SJSA1 (cell line): ENCODE measurements around the gene DLX2. TPM values are rescaled to one million over a fixed set of nuclear protein-coding genes. Genes with fewer than 3 reads are reported as not detected.

Experiments
- DNase-seq, 2 experiments: peaks; one replicate each; pipeline ENCODE4 v3.0.0-alpha.2; 2015 to 2020; ENCODE audit warnings: low spot score in 2 of 2, low read depth in 1 of 2
- H3K27ac ChIP-seq: fragments of 250-450 bp; sonication (Bioruptor Pico); 2 replicates; pipeline ENCODE4 v1.5.1; 2020; ENCODE audit warnings: mild to moderate bottlenecking, moderate library complexity
- H3K27me3 ChIP-seq: fragments of 250-450 bp; sonication (Bioruptor Pico); replicated peaks from 2 replicates; pipeline ENCODE4 v1.5.1; 2020; ENCODE audit warnings: mild to moderate bottlenecking, moderate library complexity
- H3K36me3 ChIP-seq: fragments of 250-450 bp; sonication (Bioruptor Pico); 2 replicates; pipeline ENCODE4 v1.5.1; 2020; ENCODE audit warnings: mild to moderate bottlenecking
- H3K4me1 ChIP-seq: fragments of 250-450 bp; sonication (Bioruptor Pico); replicated peaks from 2 replicates; pipeline ENCODE4 v1.6.1; 2021; ENCODE audit warnings: mild to moderate bottlenecking
- H3K4me3 ChIP-seq: fragments of 250-450 bp; sonication (Bioruptor Pico); 2 replicates; pipeline ENCODE4 v1.5.1; 2020; ENCODE audit warnings: mild to moderate bottlenecking
- H3K9me3 ChIP-seq: fragments of 250-450 bp; sonication (Bioruptor Pico); replicated peaks from 2 replicates; pipeline ENCODE4 v1.5.1; 2020; ENCODE audit warnings: mild to moderate bottlenecking
- total RNA-seq: library from RNA; depleted of rRNA; stranded (reverse); fragments of >200 nt; shearing (Covaris generic); gene quantifications from 2 replicates; pipeline ENCODE4 v1.2.3, GENCODE V29; 2014

Gene DLX2
- total RNA-seq, 1 experiment from 2014 or later, result 0.92 TPM

DNA sequence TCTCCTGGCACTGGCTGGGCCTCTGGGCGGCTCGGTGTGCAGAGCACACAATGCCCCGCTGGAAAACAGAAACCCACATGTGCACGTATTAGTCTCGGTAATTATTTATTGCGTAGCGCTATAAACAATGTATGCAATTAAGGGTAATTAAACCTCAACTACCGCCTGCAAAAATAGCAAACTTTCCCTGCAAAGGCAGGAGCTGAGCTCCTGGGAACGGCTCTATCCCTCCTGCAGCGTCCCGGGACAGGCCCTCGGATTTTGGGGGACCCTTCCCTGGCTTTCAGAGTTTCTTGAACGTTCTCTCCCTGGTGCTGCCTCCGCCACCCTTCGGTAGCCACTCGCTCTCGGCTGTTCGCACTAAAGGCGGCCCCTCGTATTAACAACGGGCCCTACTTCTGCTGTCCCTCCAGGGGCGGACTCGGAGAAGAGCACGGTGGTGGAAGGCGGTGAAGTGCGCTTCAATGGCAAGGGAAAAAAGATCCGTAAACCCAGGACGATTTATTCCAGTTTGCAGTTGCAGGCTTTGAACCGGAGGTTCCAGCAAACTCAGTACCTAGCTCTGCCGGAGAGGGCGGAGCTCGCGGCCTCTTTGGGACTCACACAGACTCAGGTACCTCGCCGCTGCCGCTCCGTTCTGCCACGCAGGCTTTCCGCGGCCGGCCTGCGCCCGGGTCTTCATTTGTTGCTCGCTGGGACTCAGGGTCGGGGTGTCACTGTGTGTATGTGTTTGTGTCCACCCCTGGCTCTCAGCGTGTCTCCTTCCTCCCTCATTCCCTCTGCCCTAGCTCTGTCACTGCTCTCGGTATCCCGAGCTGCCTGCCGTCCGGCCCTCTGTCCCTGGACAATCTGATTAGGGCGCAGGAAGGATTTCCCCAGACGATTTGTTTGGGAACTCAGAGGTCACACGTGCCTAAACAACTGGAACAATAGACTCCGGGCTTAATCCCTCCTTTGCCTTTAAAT lies 16.2 kb downstream of the DLX2 start:
- Histone ChIP-seq H3K27me3 (no peaks in the 10 kb centered on the region), H3K27ac (no peak overlapping the region), H3K4me3 (peak overlapping the region; percentile 50), H3K36me3 (peaks cover 16% of the 10 kb centered on the region), H3K9me3 (no peaks in the 10 kb centered on the region), H3K4me1 (peaks cover 15% of the 10 kb centered on the region)
- DNase-seq, result peak in 1 of 2 experiments; percentile 32

DNA sequence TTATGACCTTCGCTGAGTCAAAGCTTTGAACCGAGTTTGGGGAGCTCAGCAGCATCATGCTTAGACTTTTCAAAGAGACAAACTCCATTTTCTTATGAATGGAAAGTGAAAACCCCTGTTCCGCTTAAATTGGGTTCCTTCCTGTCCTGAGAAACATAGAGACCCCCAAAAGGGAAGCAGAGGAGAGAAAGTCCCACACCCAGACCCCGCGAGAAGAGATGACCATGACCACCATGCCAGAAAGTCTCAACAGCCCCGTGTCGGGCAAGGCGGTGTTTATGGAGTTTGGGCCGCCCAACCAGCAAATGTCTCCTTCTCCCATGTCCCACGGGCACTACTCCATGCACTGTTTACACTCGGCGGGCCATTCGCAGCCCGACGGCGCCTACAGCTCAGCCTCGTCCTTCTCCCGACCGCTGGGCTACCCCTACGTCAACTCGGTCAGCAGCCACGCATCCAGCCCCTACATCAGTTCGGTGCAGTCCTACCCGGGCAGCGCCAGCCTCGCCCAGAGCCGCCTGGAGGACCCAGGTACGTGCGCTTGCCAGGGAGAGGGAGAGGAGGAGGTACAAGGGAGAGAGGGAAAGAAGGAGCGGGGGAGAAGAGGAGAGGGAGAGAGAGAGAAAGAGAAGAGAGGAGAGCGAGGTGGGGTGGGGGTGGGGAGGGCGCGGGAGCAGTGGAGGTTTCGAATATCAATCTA lies 17.1 kb downstream of the DLX2 start, which contains the start of gene DLX1:
TSS of gene DLX1 (plus strand) at position 48 of the 700 bp plus-strand sequence. CDS start at position 219, 171 bp downstream.
- H3K27me3 ChIP-seq, result no peaks in the 10 kb centered on the region
- peak within 1 kb of the TSS; percentile 42 for H3K27ac ChIP-seq
- peak within 1 kb of the TSS; percentile 50 for H3K4me3 ChIP-seq
- no peaks in the 10 kb centered on the region for H3K9me3 ChIP-seq
- H3K4me1 ChIP-seq, result peaks cover 15% of the 10 kb centered on the region
- peaks cover 16% of the 10 kb centered on the region for H3K36me3 ChIP-seq
- peak in 1 of 2 experiments; percentile 94 for DNase-seq

DNA sequence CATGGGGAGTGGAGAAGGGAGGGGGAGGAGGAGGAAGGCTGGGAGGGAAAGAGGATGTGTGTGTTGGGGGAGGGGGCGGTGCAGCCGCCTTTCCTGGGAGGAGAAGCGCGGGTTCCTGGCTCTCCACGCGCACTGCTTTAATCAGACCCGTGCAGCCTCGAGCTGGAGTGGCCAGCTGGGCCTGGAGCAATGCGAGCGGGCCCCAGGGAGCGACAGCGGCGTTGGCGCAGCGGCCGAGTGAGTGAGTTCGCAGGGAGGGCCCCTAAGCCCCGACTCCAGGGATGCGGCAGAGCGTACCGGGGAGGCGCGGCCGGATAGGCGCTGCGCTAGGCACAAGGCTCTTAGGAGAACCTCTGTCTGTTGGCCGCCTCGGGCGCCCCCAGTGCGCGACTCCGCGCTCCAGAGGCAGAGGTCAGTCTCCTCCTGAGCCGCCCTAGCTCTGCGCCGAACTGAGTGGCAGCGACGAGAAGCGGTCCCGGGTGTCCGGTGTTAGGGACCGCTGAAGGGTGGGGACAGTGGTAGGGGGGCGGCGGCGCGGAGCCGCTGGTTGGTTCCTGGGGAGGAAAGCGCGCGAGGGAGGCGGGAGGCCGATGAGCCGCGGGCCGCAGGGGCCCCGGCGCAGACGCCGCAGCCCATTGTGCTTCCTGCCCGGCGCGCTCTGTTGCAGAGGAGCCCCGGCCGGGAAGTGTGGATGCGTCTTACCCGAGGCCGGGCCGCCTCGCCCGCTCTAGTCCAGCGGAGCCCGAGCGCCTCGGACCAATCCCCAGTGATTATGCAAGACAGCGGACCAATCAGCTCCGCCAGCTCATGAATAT lies 17.8 kb downstream of the DLX2 start:
- peak; percentile 94 to 96 for DNase-seq
- H3K4me1 ChIP-seq, result peaks cover 15% of the 10 kb centered on the region
- no peaks in the 10 kb centered on the region for H3K27me3 ChIP-seq
- peak overlapping the region; percentile 50 for H3K4me3 ChIP-seq
- H3K9me3 ChIP-seq, result no peaks in the 10 kb centered on the region
- H3K36me3 ChIP-seq, result peaks cover 16% of the 10 kb centered on the region
- peak overlapping the region; percentile 42 for H3K27ac ChIP-seq

DNA sequence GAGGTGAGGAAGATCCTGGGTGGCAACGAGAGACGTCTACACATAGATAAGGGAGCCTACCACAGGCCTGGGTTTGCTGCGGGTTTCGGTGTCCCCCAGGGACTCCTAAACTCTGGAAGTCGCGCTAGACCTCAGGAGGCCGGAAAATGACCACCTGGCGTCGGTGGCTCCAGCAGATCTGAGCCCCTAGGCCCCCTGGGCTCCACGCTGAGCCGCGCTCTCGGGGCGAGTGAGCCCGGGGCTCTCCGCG lies 18.4 kb downstream of the DLX2 start:
- Histone ChIP-seq H3K4me1 (peaks cover 15% of the 10 kb centered on the region), H3K9me3 (no peaks in the 10 kb centered on the region), H3K4me3 (peak overlapping the region; percentile 50), H3K27ac (peak overlapping the region; percentile 42), H3K27me3 (no peaks in the 10 kb centered on the region), H3K36me3 (peaks cover 16% of the 10 kb centered on the region)
- DNase-seq, result peak in 1 of 2 experiments; percentile 72

DNA sequence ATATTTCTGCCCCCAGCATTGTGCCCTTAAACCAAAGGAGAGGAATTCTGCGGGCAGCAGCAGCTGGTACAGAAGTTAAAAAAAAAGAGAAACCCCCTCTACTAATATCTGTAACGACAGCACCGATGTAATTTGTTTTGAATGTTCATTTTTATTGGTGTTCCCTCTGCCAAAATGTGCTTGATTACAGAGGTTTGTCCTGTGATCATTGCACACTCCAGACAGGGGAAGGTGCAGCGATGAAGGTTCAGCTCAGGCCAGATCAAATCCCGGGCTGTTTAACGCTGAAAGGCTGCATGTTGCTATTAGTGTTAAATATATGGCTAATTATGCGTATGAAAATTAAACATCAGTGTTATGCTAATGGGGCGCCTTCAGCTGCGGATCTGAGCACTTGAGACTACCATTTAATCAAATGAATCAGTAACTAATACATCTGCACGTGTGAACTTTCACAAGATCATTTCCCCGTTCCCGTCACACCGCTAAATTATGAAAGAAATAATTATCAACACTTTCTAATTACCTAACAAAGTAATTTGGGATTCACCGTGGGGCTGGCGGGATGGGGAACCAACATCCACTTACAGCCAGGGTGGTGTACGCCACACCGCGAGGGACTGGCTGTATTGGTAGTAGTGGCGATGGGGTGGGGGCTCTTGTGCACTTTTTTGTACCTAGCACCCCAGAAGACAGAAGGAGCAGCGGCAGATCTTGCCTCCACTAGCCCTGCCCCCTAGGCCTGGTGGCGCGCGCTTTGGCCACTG lies 18.9 kb downstream of the DLX2 start:
- no peak for DNase-seq
- H3K9me3 ChIP-seq, result no peaks in the 10 kb centered on the region
- peaks cover 15% of the 10 kb centered on the region for H3K4me1 ChIP-seq
- no peaks in the 10 kb centered on the region for H3K27me3 ChIP-seq
- H3K36me3 ChIP-seq, result peaks cover 16% of the 10 kb centered on the region
- peak overlapping the region; percentile 50 for H3K4me3 ChIP-seq
- H3K27ac ChIP-seq, result peak overlapping the region; percentile 42

DNA sequence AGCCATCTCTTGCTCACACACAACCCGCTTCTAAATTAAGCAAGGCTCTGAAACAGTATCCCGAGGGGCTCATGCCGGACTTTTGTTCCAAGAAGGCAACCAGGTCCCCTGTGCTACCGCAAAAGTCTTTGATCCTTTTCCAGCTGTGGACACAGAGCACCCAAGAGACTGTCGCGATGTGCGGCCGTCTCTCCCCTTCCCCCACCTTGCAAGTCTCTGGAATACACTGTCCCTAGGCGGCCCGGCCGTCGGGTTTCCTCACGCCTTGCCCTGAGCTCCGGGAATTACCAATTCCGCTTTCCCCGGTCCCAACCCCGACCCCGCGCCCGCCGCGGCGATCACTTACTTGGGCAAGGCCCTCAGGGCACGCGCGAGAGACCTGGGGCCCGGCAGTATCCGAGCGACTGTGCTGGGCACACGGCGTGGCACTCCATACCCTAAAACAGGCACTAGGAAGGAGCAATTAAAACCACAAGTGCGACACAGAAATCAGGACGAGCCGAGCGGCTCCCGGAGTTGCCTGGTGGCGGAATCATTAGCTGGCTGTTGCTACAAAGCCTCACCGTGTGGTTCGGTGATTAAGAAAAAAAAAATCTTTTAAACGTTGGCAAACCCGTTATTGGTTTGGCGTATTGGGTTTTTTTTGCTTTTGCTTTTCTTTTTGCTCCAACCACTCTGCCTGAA lies 19.6 kb downstream of the DLX2 start:
- Histone ChIP-seq H3K4me3 (no peak overlapping the region), H3K27ac (no peak overlapping the region), H3K27me3 (no peaks in the 10 kb centered on the region), H3K36me3 (peaks cover 13% of the 10 kb centered on the region), H3K9me3 (no peaks in the 10 kb centered on the region), H3K4me1 (peaks cover 15% of the 10 kb centered on the region)
- DNase-seq, result peak in 1 of 2 experiments; percentile 40

DNA sequence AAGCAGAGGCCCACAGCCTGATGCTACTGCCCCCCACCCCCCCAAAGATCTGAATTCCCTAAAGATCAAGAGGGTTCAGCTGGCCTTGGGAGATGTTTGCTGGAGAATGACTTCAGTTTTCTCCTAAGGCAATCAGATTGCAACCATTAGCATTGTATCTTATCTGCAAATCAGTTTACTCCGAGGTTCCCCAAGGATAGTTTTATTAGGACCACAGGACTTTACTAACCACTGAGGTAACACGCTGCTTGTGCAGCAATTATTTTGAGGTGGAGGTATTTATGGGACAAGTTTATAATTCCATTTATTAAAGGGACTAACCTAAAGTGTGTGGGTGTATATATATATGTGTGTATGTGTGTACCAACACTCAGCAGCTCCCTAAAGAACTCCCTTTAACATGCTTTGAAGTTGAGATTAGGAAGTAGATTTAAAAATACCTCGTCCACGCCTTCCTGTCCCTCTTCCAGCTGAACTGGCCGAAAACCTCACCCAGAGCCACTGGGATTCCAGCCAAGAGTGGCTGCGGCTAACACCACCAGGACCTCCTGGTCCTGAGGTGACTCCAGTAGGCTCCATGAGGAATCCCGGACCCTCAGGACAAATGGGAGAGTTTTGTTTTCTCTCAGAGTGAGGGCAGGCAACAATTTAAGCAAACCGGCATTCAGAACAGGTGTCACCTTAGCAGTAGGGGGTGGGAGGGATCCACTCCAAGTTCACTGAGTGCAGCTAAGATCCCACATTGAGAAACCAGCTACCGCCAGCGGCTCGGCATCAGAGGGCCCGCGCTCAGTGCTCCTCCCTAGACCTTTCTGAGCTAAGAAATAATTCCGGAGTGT lies 20.4 kb downstream of the DLX2 start:
- no peak for DNase-seq
- Histone ChIP-seq H3K27me3 (no peaks in the 10 kb centered on the region), H3K36me3 (peaks cover 9% of the 10 kb centered on the region), H3K9me3 (no peaks in the 10 kb centered on the region), H3K4me1 (peaks cover 15% of the 10 kb centered on the region), H3K4me3 (no peak overlapping the region), H3K27ac (no peak overlapping the region)

DNA sequence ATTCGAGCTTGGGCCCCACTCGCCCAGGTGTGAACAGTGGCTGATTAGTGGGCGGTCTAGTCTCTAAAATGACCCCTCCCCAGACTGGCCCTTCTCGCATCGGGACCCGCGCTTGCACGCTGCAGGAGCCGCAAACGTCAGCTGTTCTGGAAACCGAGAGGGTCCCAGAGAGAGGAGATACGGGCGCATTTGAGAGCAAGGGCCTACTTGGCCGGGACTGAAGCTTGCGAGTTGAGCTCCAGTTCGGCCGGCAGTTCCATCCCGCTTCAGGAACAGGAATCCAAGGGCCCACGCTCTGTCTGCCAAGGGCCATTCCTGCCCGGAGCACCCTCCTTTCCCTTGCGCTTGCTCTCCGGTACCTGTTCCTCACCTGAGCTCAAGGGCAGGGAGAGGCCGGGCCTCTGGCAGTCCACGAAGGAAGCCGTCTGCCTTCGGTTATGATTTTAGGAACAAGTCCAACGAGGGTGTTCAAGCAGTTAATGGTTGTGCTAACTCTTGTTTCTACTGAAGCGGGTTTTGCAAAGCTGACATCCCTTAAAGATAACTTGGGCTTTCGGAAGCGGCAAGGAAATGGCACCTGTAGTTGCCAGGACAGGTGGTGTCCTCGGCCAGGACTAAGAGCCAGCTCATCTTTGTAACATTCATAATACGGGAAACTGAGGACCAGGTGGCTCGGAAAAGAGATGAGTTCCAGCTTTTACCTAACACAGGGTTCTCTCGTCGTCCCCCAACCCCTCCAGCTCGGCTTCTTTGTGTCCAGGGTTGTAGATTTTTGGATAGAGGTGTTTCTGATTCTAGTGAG lies 21.3 kb downstream of the DLX2 start:
- Histone ChIP-seq H3K36me3 (peaks cover under 1% of the 10 kb centered on the region; the same call in 1 of the 2 replicates), H3K9me3 (no peaks in the 10 kb centered on the region), H3K4me3 (no peak overlapping the region), H3K27me3 (no peaks in the 10 kb centered on the region), H3K4me1 (peaks cover 10% of the 10 kb centered on the region), H3K27ac (no peak overlapping the region)
- no peak for DNase-seq

DNA sequence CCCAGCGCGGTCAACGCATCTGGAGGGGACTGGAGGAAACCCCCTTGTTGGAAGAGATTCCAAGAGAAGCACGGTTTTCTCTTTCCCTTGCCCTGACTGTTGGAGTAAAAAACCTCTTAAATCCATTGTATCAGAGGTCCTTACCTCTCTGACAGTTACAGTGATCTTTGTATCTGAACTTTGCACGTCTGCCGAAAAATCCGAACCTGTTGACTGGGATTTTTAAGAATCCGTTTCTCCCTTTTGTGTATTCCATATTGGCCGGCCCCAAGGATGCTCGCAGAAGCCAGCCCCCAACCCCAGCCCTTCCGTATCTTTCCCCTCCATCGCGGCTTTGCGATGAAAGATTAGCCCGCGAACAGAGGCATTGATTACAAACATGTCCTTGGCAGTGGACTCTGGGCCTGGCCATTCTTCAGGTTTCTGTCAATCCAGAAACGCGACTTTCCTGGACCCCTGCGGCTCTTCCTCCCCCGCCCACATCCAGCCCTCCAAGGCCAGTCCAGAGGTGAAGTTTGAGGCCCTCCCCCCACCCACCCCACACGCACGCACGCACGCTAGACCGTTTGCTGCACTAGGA lies 22.0 kb downstream of the DLX2 start:
- Histone ChIP-seq H3K36me3 (no peaks in the 10 kb centered on the region), H3K27ac (no peak overlapping the region), H3K9me3 (no peaks in the 10 kb centered on the region), H3K4me1 (peaks cover 7% of the 10 kb centered on the region), H3K4me3 (no peak overlapping the region), H3K27me3 (no peaks in the 10 kb centered on the region)
- no peak for DNase-seq

DNA sequence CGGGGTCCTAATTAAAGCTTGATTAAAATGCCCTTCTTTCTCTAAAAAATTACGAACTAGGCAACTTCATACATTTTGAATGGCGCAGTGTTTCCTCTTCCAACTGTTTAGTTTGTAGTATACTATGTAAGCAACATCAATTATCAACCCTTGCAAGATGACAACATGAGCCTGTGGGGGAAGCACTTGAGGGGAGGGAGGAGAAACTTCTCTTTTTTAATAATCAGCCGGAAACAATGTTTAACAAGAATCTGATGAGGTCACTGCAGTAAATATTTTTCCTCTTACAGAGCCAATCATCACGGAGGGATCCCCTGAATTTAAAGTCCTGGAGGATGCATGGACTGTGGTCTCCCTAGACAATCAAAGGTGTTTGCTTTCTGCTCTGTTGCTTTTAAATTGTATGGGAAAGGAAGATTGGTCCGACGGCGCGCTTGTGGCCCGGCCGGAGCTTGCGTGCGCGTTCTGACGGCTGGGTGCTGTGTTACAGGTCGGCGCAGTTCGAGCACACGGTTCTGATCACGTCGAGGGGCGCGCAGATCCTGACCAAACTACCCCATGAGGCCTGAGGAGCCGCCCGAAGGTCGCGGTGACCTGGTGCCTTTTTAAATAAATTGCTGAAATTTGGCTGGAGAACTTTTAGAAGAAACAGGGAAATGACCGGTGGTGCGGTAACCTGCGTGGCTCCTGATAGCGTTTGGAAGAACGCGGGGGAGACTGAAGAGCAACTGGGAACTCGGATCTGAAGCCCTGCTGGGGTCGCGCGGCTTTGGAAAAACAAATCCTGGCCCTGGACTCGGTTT lies 22.7 kb downstream of the DLX2 start:
- no peak overlapping the region for H3K27ac ChIP-seq
- H3K4me1 ChIP-seq, result peaks cover 7% of the 10 kb centered on the region
- H3K36me3 ChIP-seq, result no peaks in the 10 kb centered on the region
- H3K9me3 ChIP-seq, result no peaks in the 10 kb centered on the region
- H3K4me3 ChIP-seq, result no peak overlapping the region
- no peak for DNase-seq
- H3K27me3 ChIP-seq, result no peaks in the 10 kb centered on the region
